ENCODE data around the gene ARHGEF2.

Gene ARHGEF2

GRCh38 chr1:155911156-155912055 lies 66.9 kb downstream of the ARHGEF2 start, which contains the start of gene RIT1:
TSS of gene RIT1 (minus strand) at chr1:155911349. CDS start at chr1:155910761, 588 bp downstream.
- DNase-seq (ENCODE audit: low read depth): peak; percentile 65

- no peak for DNase-seq (ENCODE audit: low read depth)
These were observed 67.7 kb downstream of the ARHGEF2 start for GRCh38 chr1:155910621-155911121.

- DNase-seq (ENCODE audit: low read depth): no peak
These were observed 68.5 kb downstream of the ARHGEF2 start for GRCh38 chr1:155909894-155910293.

GRCh38 chr1:155904261-155904660 lies 74.1 kb downstream of the ARHGEF2 start:
- DNase-seq (ENCODE audit: low read depth): no peak

GRCh38 chr1:155900161-155900560 lies 78.2 kb downstream of the ARHGEF2 start:
- DNase-seq (ENCODE audit: low read depth): no peak

GRCh38 chr1:155899683-155900082 lies 78.7 kb downstream of the ARHGEF2 start:
- no peak for DNase-seq (ENCODE audit: low read depth)

- DNase-seq (ENCODE audit: low read depth): no peak
These were observed 79.5 kb downstream of the ARHGEF2 start for GRCh38 chr1:155898888-155899287.

- no peak for DNase-seq (ENCODE audit: low read depth)
These were observed 80.6 kb downstream of the ARHGEF2 start for GRCh38 chr1:155897746-155898145.
